ENCODE measurements around the gene SLC19A2. TPM values are rescaled to one million over a fixed set of nuclear protein-coding genes. Genes with fewer than 3 reads are reported as not detected.

SLC19A2 gene
- total and polyA plus RNA-seq, 8 donors, result 12.0 to 16.1 (median 13.9) TPM

DNA sequence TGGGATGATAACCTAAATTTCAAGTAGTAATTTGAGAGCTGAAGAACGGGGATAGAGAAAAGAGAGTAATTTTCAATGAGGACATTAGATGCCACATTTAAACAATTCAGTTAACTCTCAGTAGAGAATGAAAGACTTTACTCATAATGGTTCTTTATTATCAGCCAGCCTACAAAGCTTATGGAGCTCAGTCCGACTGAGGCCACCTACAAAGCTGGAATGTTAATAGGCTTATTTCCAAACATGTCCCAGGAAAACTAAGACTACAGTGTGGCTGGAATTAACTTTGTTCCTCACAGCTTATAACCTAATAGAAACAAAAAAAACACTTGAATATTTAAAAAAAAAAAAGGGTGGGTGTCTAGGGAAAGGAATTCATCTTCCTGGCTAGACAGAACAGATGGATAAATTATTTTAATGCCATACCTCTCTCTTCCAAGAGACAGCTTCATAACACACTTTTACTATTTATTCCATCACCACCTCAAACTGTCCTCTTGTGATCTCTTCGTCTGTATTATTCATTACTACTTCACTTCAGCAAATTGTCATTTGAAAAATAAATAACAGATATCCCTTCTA lies 9.8 kb downstream of the SLC19A2 start:
- intact Hi-C loops (cut with DNase I), result no loop called here
- peaks cover 0 to 15% of the 10 kb centered on the region in 2 donors for H3K36me3 ChIP-seq

DNA sequence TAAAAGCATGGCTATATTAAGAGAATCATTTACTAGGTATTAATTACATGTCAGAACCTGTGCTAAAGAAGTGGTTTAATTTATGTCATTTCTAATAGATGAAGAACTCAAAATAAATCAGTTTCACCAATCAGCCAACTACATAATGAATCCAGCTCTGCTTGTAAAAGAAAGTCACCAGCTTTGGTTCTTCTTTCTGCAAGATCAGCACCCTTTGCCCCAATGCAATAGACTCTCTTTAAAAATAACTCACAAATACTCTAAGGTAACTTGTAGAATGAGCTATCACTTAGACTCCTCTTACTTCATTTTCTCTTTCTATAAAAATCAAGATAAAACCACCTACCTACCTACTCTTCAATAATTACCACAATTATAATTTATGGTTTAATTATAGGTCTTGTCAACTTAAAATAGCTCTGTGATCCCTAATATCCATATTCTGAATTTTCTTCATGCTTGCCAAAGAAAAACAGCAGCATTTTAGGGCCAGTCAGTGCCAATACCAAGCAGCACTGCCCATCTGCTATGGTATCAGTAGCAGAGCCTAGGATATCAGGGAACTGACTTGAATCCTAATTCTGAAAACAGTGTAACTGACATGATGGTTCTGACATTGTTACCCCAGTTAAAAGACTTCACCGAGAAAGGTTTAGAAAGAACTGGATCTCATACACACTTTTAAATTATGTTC lies 11.3 kb downstream of the SLC19A2 start:
- intact Hi-C loops (cut with DNase I), result no loop called here
- no peaks in the 10 kb centered on the region for H3K9me3 ChIP-seq
- ATAC-seq, result no peak
- H3K27me3 ChIP-seq, result no peaks in the 10 kb centered on the region
- no peak overlapping the region for H3K27ac ChIP-seq
- H3K36me3 ChIP-seq, result peaks cover 0 to 20% of the 10 kb centered on the region in 2 donors
- no peaks in the 10 kb centered on the region for H3K4me1 ChIP-seq
- TF ChIP-seq, protein P1, sequence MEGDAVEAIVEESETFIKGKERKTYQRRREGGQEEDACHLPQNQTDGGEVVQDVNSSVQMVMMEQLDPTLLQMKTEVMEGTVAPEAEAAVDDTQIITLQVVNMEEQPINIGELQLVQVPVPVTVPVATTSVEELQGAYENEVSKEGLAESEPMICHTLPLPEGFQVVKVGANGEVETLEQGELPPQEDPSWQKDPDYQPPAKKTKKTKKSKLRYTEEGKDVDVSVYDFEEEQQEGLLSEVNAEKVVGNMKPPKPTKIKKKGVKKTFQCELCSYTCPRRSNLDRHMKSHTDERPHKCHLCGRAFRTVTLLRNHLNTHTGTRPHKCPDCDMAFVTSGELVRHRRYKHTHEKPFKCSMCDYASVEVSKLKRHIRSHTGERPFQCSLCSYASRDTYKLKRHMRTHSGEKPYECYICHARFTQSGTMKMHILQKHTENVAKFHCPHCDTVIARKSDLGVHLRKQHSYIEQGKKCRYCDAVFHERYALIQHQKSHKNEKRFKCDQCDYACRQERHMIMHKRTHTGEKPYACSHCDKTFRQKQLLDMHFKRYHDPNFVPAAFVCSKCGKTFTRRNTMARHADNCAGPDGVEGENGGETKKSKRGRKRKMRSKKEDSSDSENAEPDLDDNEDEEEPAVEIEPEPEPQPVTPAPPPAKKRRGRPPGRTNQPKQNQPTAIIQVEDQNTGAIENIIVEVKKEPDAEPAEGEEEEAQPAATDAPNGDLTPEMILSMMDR (IDR thresholded peaks at IDR 0.05), result no peak
- no peak for DNase-seq
- H3K4me3 ChIP-seq, result no peak overlapping the region

More for the DNA sequence above, 9.8 kb downstream of the SLC19A2 start:
- Histone ChIP-seq H3K9me3 (no peaks in the 10 kb centered on the region), H3K27me3 (no peaks in the 10 kb centered on the region), H3K4me3 (no peak overlapping the region), H3K4me1 (no peaks in the 10 kb centered on the region), H3K27ac (no peak overlapping the region)
- TF ChIP-seq, protein P1 (IDR thresholded peaks at IDR 0.05), result no peak
- ATAC-seq, result no peak
- DNase-seq, result no peak

DNA sequence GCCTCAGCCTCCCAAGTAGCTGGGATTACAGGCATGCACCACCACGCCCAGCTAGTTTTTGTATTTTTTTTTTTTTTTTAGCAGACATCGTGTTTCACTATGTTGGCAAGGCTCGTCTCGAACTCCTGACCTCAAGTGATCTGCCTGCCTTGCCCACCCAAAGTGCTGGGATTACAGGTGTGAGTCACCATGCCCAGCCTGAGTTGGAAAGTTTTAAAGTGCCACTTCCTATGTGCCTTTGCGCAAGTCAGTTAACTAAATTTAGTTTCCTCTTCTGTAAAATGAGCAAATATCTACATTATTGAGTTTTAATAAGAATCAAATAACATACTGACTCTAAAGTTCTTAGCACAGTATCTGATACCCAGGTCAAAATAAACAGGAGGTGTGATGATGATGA lies 12.4 kb downstream of the SLC19A2 start:
- H3K36me3 ChIP-seq, result peaks cover 0 to 21% of the 10 kb centered on the region in 2 donors
- ATAC-seq (peak; percentile 64), DNase-seq (no peak)
- no peak overlapping the region for H3K4me3 ChIP-seq
- no peaks in the 10 kb centered on the region for H3K27me3 ChIP-seq
- no peak overlapping the region for H3K27ac ChIP-seq
- no peaks in the 10 kb centered on the region for H3K4me1 ChIP-seq
- TF ChIP-seq, protein P1 (IDR thresholded peaks at IDR 0.05), result no peak
- intact Hi-C loops (cut with DNase I), result no loop called here
- H3K9me3 ChIP-seq, result no peaks in the 10 kb centered on the region

DNA sequence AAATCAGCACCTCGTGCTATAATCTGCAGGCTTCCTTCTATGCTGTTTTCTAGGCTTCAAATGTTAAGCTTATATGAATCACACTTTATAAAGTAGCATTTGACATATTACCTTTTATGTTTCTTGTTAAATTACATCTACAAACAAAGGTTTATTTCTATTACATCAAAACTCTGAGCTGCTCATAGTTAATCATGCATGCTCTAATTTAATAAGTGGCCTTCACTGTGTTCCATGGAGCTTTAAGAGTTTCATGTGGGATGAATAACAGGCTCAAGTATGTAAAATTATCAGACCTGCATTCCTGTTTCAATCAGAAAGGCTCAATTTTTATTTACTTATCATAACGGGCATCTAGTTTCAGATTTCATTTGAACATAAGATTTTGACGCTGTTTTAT lies 13.0 kb downstream of the SLC19A2 start:
- peak; percentile 68 for ATAC-seq
- Histone ChIP-seq H3K27me3 (no peaks in the 10 kb centered on the region), H3K4me3 (no peak overlapping the region), H3K9me3 (no peaks in the 10 kb centered on the region), H3K36me3 (peaks cover 0 to 27% of the 10 kb centered on the region in 2 donors), H3K4me1 (no peaks in the 10 kb centered on the region), H3K27ac (no peak overlapping the region)
- DNase-seq, result no peak
- intact Hi-C loops (cut with DNase I), result no loop called here
- TF ChIP-seq, protein P1 (IDR thresholded peaks at IDR 0.05), result no peak

DNA sequence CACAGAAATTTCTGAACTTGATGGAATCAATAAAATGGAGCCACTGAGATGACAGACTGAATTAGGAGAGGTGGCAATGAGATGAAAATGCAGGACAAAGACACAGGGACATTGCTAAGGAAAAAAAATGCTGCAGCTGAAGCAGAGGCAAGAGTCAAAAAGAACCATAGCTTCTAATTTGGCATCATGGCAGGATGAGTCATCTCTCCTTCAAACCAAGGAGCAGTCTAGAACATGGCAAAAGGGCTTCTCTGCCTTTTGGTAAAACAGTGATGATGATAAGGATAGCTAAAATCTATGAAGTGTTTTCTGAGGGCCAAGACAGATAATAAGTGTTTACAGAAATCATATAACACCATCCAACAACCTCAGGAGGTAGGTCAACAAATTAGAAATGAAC lies 16.8 kb downstream of the SLC19A2 start:
- peaks cover 0 to 28% of the 10 kb centered on the region in 2 donors for H3K36me3 ChIP-seq
- TF ChIP-seq, protein P1 (IDR thresholded peaks at IDR 0.05), result no peak
- no peak overlapping the region for H3K27ac ChIP-seq
- no peaks in the 10 kb centered on the region for H3K4me1 ChIP-seq
- intact Hi-C loops (cut with DNase I), result loop anchor here in 1 of 2 donors (5.0 kb wide), 1 partner anchor 78 kb away; no protein-coding TSS in a partner anchor
- ATAC-seq (no peak), DNase-seq (no peak)
- no peak overlapping the region for H3K4me3 ChIP-seq
- H3K27me3 ChIP-seq, result no peaks in the 10 kb centered on the region
- no peaks in the 10 kb centered on the region for H3K9me3 ChIP-seq
